Parathyroid adenoma (tissue), 2 donors: ENCODE results near the gene SLC25A13.

Source experiments
- H2AFZ ChIP-seq: fragments of 300-600 bp; sonication (generic); one replicate; pipeline ENCODE4 v1.7.0; 2017; ENCODE audit warnings: antibody characterized with exemption, mild to moderate bottlenecking
- H3K27ac ChIP-seq: fragments of 300-600 bp; sonication (generic); one replicate; pipeline ENCODE4 v1.7.0; 2017
- H3K27me3 ChIP-seq: fragments of 300-600 bp; sonication (generic); one replicate; pipeline ENCODE4 v1.7.0; 2017; ENCODE audit warnings: low read length; ENCODE audit not compliant: control insufficient read depth, insufficient read depth
- H3K36me3 ChIP-seq: fragments of 300-600 bp; sonication (generic); one replicate; pipeline ENCODE4 v1.7.0; 2017; ENCODE audit warnings: low read length; ENCODE audit not compliant: control insufficient read depth, insufficient read depth
- H3K4me1 ChIP-seq: fragments of 300-600 bp; sonication (generic); one replicate; pipeline ENCODE4 v1.7.0; 2017; ENCODE audit warnings: control low read depth
- H3K4me2 ChIP-seq: fragments of 300-600 bp; sonication (generic); one replicate; pipeline ENCODE4 v1.7.0; 2017; ENCODE audit warnings: low read length
- H3K4me3 ChIP-seq: fragments of 300-600 bp; sonication (generic); one replicate; pipeline ENCODE4 v1.7.0; 2017; ENCODE audit warnings: low read depth, low read length
- H3K79me2 ChIP-seq: fragments of 300-600 bp; sonication (generic); one replicate; pipeline ENCODE4 v1.7.0; 2017; ENCODE audit warnings: control low read depth
- H3K9ac ChIP-seq: fragments of 300-600 bp; sonication (generic); one replicate; pipeline ENCODE4 v1.7.0; 2017; ENCODE audit warnings: mild to moderate bottlenecking
- H3K9me3 ChIP-seq: fragments of 300-600 bp; sonication (generic); one replicate; pipeline ENCODE4 v1.7.0; 2017; ENCODE audit warnings: low read length; ENCODE audit not compliant: control insufficient read depth
- CTCF ChIP-seq: fragments of 300-600 bp; sonication (generic); IDR thresholded peaks from one replicate; pipeline ENCODE4 v1.7.0; 2017; ENCODE audit warnings: antibody characterized with exemption, mild to moderate bottlenecking
- donor health status: primary hyperparathyroidism.

SLC25A13 gene

DNA sequence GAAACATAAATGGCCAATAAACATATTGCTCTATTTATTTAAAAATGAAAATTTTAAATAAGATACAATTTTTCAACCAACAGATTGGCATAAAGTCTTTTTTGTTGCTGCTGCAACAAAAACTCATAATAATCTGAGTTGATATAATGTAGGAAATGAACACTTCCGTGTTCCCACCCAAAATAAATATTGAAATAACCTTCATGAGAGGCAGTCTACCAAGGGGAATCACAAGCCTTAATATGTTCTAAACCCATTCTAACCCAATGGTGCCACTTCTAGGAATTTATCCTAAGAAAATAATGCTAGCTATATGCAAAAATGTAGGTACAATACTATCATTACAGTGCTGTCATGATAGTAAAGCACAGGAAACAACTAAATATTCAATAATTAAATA, 39.1 kb downstream of the SLC25A13 start:
- H3K4me2 ChIP-seq, result no peak overlapping the region
- no peak overlapping the region for H3K4me3 ChIP-seq
- H3K27me3 ChIP-seq, result no peaks in the 10 kb centered on the region
- H3K36me3 ChIP-seq, result no peaks in the 10 kb centered on the region
- peaks cover 8% of the 10 kb centered on the region for H3K4me1 ChIP-seq
- TF ChIP-seq CTCF, result no peak
- H3K9ac ChIP-seq, result no peak overlapping the region
- H3K79me2 ChIP-seq, result peaks cover 23% of the 10 kb centered on the region
- no peaks in the 10 kb centered on the region for H3K9me3 ChIP-seq
- H2AFZ ChIP-seq, result no peak overlapping the region
- no peak overlapping the region for H3K27ac ChIP-seq

- no peak overlapping the region for H3K4me3 ChIP-seq
- TF ChIP-seq CTCF, result no peak
- H3K36me3 ChIP-seq, result no peaks in the 10 kb centered on the region
- H3K4me2 ChIP-seq, result no peak overlapping the region
- no peak overlapping the region for H3K27ac ChIP-seq
- H3K79me2 ChIP-seq, result peaks cover 6% of the 10 kb centered on the region
- H3K4me1 ChIP-seq, result no peaks in the 10 kb centered on the region
- H3K9me3 ChIP-seq, result no peaks in the 10 kb centered on the region
- no peak overlapping the region for H2AFZ ChIP-seq
- H3K9ac ChIP-seq, result no peak overlapping the region
- no peaks in the 10 kb centered on the region for H3K27me3 ChIP-seq
Observed at GRCh38 chr7:96277921-96278320, 44.0 kb downstream of the SLC25A13 start.

DNA sequence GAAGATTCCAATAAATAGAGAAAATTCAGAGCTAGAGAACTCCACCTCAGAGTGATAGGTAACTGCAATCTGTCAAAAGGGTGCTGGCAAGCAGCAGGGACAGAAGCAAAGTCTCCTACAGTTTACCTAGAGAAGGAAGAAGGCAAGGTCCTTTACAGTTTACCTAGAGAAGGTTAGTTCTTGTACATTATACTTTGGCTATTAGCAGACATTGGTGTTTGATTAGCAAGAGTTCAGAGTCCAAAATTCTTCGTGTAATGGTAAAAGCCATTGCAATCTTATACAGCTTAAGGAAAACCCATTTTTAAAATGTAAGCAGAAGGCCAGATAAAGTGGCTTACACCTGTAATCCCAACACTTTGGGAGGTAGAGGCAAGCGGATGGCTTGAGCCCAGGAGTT, 45.9 kb downstream of the SLC25A13 start:
- H2AFZ ChIP-seq, result no peak overlapping the region
- TF ChIP-seq CTCF, result no peak
- H3K27me3 ChIP-seq, result no peaks in the 10 kb centered on the region
- H3K36me3 ChIP-seq, result no peaks in the 10 kb centered on the region
- H3K9ac ChIP-seq, result no peak overlapping the region
- no peaks in the 10 kb centered on the region for H3K4me1 ChIP-seq
- H3K9me3 ChIP-seq, result no peaks in the 10 kb centered on the region
- no peak overlapping the region for H3K4me2 ChIP-seq
- no peak overlapping the region for H3K27ac ChIP-seq
- H3K79me2 ChIP-seq, result peaks cover 6% of the 10 kb centered on the region
- no peak overlapping the region for H3K4me3 ChIP-seq

GRCh38 chr7:96273716-96274115, 48.2 kb downstream of the SLC25A13 start:
- no peak overlapping the region for H3K9ac ChIP-seq
- H3K9me3 ChIP-seq, result no peaks in the 10 kb centered on the region

More at GRCh38 chr7:96273716-96274115, 48.2 kb downstream of the SLC25A13 start:
- H3K79me2 ChIP-seq, result peaks cover 11% of the 10 kb centered on the region
- no peak for TF ChIP-seq CTCF
- H3K4me2 ChIP-seq, result no peak overlapping the region
- no peak overlapping the region for H2AFZ ChIP-seq
- H3K4me1 ChIP-seq, result no peaks in the 10 kb centered on the region
- H3K27me3 ChIP-seq, result no peaks in the 10 kb centered on the region
- H3K27ac ChIP-seq, result no peak overlapping the region
- no peaks in the 10 kb centered on the region for H3K36me3 ChIP-seq
- no peak overlapping the region for H3K4me3 ChIP-seq
